Measurements from ENCODE around the gene CBX2. TPM values are rescaled to one million over a fixed set of nuclear protein-coding genes. Genes with fewer than 3 reads are reported as not detected.

Gene CBX2
- total RNA-seq, 1 donor from 2014 or later, result 11.2 TPM

- H3K27me3 Mint-ChIP-seq (ENCODE audit: low read depth), result peaks cover 53% of the 10 kb centered on the region
- H3K4me3 Mint-ChIP-seq (ENCODE audit: low read depth), result peak overlapping the region; percentile 88
- no peak for DNase-seq (ENCODE audit: low spot score)
- intact Hi-C loops (cut with micrococcal nuclease), result no loop called here
- peaks cover 17% of the 10 kb centered on the region for H3K36me3 Mint-ChIP-seq (ENCODE audit: low read depth)
- H3K4me1 Mint-ChIP-seq (ENCODE audit: low read depth), result peaks cover 23% of the 10 kb centered on the region
- H3K9me3 Mint-ChIP-seq, result no peaks in the 10 kb centered on the region
- peak overlapping the region; percentile 69 for H3K27ac Mint-ChIP-seq
Measured at GRCh38 chr17:79779084-79779529, 1.2 kb downstream of the CBX2 start.

- intact Hi-C loops (cut with micrococcal nuclease), result no loop called here
- no peak for DNase-seq (ENCODE audit: low spot score)
- peaks cover 23% of the 10 kb centered on the region for H3K4me1 Mint-ChIP-seq (ENCODE audit: low read depth)
- H3K9me3 Mint-ChIP-seq, result no peaks in the 10 kb centered on the region
- no peak overlapping the region for H3K27ac Mint-ChIP-seq
- H3K36me3 Mint-ChIP-seq (ENCODE audit: low read depth), result peaks cover 17% of the 10 kb centered on the region
- H3K4me3 Mint-ChIP-seq (ENCODE audit: low read depth), result peak overlapping the region; percentile 88
- H3K27me3 Mint-ChIP-seq (ENCODE audit: low read depth), result peaks cover 46% of the 10 kb centered on the region
Measured at GRCh38 chr17:79779661-79780365, 1.9 kb downstream of the CBX2 start.

GRCh38 chr17:79781012-79781650, 3.2 kb downstream of the CBX2 start:
- Mint-ChIP-seq H3K27me3 (ENCODE audit: low read depth) (peaks cover 34% of the 10 kb centered on the region), H3K27ac (no peak overlapping the region), H3K36me3 (ENCODE audit: low read depth) (peaks cover 17% of the 10 kb centered on the region), H3K4me3 (ENCODE audit: low read depth) (no peak overlapping the region), H3K4me1 (ENCODE audit: low read depth) (peaks cover 23% of the 10 kb centered on the region), H3K9me3 (no peaks in the 10 kb centered on the region)
- intact Hi-C loops (cut with micrococcal nuclease), result no loop called here
- no peak for DNase-seq (ENCODE audit: low spot score)

GRCh38 chr17:79781736-79782575, 4.0 kb downstream of the CBX2 start:
- Mint-ChIP-seq H3K9me3 (no peaks in the 10 kb centered on the region), H3K27me3 (ENCODE audit: low read depth) (peaks cover 29% of the 10 kb centered on the region)

GRCh38 chr17:79783891-79784290, 5.9 kb downstream of the CBX2 start:
- H3K36me3 Mint-ChIP-seq (ENCODE audit: low read depth), result peaks cover 17% of the 10 kb centered on the region
- H3K27me3 Mint-ChIP-seq (ENCODE audit: low read depth), result peaks cover 39% of the 10 kb centered on the region
- H3K27ac Mint-ChIP-seq, result no peak overlapping the region
- intact Hi-C loops (cut with micrococcal nuclease), result no loop called here
- H3K4me1 Mint-ChIP-seq (ENCODE audit: low read depth), result peaks cover 11% of the 10 kb centered on the region
- H3K4me3 Mint-ChIP-seq (ENCODE audit: low read depth), result no peak overlapping the region
- DNase-seq (ENCODE audit: low spot score), result no peak
- H3K9me3 Mint-ChIP-seq, result no peaks in the 10 kb centered on the region

More at GRCh38 chr17:79781736-79782575, 4.0 kb downstream of the CBX2 start:
- Mint-ChIP-seq H3K36me3 (ENCODE audit: low read depth) (peaks cover 17% of the 10 kb centered on the region), H3K27ac (no peak overlapping the region), H3K4me1 (ENCODE audit: low read depth) (peaks cover 18% of the 10 kb centered on the region), H3K4me3 (ENCODE audit: low read depth) (no peak overlapping the region)
- intact Hi-C loops (cut with micrococcal nuclease), result no loop called here
- DNase-seq (ENCODE audit: low spot score), result no peak

- Mint-ChIP-seq H3K9me3 (no peaks in the 10 kb centered on the region), H3K4me3 (ENCODE audit: low read depth) (no peak overlapping the region), H3K27ac (no peak overlapping the region), H3K4me1 (ENCODE audit: low read depth) (peaks cover 10% of the 10 kb centered on the region), H3K36me3 (ENCODE audit: low read depth) (peaks cover 17% of the 10 kb centered on the region), H3K27me3 (ENCODE audit: low read depth) (peaks cover 38% of the 10 kb centered on the region)
- intact Hi-C loops (cut with micrococcal nuclease), result no loop called here
- no peak for DNase-seq (ENCODE audit: low spot score)
Measured at GRCh38 chr17:79784353-79785016, 6.5 kb downstream of the CBX2 start.

GRCh38 chr17:79785017-79785899, 7.3 kb downstream of the CBX2 start:
- no peaks in the 10 kb centered on the region for H3K9me3 Mint-ChIP-seq
- peaks cover 12% of the 10 kb centered on the region for H3K36me3 Mint-ChIP-seq (ENCODE audit: low read depth)
- H3K27ac Mint-ChIP-seq, result no peak overlapping the region
- intact Hi-C loops (cut with micrococcal nuclease), result no loop called here
- H3K4me3 Mint-ChIP-seq (ENCODE audit: low read depth), result no peak overlapping the region
- H3K4me1 Mint-ChIP-seq (ENCODE audit: low read depth), result peaks cover 5% of the 10 kb centered on the region
- no peak for DNase-seq (ENCODE audit: low spot score)
- peaks cover 32% of the 10 kb centered on the region for H3K27me3 Mint-ChIP-seq (ENCODE audit: low read depth)

GRCh38 chr17:79785900-79786810, 8.2 kb downstream of the CBX2 start:
- intact Hi-C loops (cut with micrococcal nuclease), result no loop called here
- DNase-seq (ENCODE audit: low spot score), result no peak
- Mint-ChIP-seq H3K4me3 (ENCODE audit: low read depth) (no peak overlapping the region), H3K27me3 (ENCODE audit: low read depth) (peaks cover 37% of the 10 kb centered on the region), H3K9me3 (no peaks in the 10 kb centered on the region), H3K36me3 (ENCODE audit: low read depth) (peaks cover 9% of the 10 kb centered on the region), H3K4me1 (ENCODE audit: low read depth) (no peaks in the 10 kb centered on the region), H3K27ac (no peak overlapping the region)

GRCh38 chr17:79786930-79787643, 9.1 kb downstream of the CBX2 start:
- no peak for DNase-seq (ENCODE audit: low spot score)
- H3K36me3 Mint-ChIP-seq (ENCODE audit: low read depth), result peaks cover 9% of the 10 kb centered on the region
- H3K9me3 Mint-ChIP-seq, result no peaks in the 10 kb centered on the region
- H3K4me1 Mint-ChIP-seq (ENCODE audit: low read depth), result no peaks in the 10 kb centered on the region
- intact Hi-C loops (cut with micrococcal nuclease), result no loop called here
- no peak overlapping the region for H3K27ac Mint-ChIP-seq
- H3K27me3 Mint-ChIP-seq (ENCODE audit: low read depth), result peaks cover 41% of the 10 kb centered on the region
- H3K4me3 Mint-ChIP-seq (ENCODE audit: low read depth), result no peak overlapping the region

GRCh38 chr17:79788455-79788854, 10.5 kb downstream of the CBX2 start:
- DNase-seq (ENCODE audit: low spot score), result no peak
- no peak overlapping the region for H3K27ac Mint-ChIP-seq
- H3K36me3 Mint-ChIP-seq (ENCODE audit: low read depth), result no peaks in the 10 kb centered on the region
- H3K4me1 Mint-ChIP-seq (ENCODE audit: low read depth), result no peaks in the 10 kb centered on the region
- no peak overlapping the region for H3K4me3 Mint-ChIP-seq (ENCODE audit: low read depth)
- peaks cover 46% of the 10 kb centered on the region for H3K27me3 Mint-ChIP-seq (ENCODE audit: low read depth)
- intact Hi-C loops (cut with micrococcal nuclease), result no loop called here
- H3K9me3 Mint-ChIP-seq, result no peaks in the 10 kb centered on the region

All from activated T-helper 2 cell treated with anti-CD3 and anti-CD28 coated beads, Interferon-gamma antibody, Interleukin-2, Interleukin-4, amounts not matched to agents 10 μg/mL and 5 μg/mL and 100 μg/mL, durations not matched to agents 14 hours and 24 hours and 36 hours (primary cell).